ENCODE measurements around the gene TIMM10B. TPM values are rescaled to one million over a fixed set of nuclear protein-coding genes. Genes with fewer than 3 reads are reported as not detected.

TIMM10B gene
- total and polyA plus RNA-seq, 2 of the 13 experiments (the other 11 are each of a cell fraction or from before 2014, with no cell fraction given) = 34.9 to 39.5 TPM

DNA sequence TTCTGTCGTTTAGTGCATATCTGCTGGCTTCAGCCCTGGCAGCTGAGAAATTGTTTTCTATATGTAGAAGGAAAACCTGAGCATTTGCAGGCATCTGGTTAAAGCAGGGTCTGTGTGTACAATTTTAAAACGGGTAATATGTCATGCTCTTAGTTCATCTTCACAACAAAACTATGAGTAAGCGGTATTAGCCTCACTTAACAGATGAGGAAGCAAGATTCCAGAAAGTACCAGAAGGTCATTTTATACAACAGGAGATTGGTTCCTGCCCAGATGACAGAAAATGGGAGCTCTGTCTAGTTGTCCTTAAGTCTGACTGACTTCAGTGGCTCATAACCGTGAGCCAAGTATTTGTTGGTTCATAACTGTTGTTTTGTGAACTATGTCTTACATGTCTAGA lies 1.1 kb downstream of the TIMM10B start:
- no peak for DNase-seq (ENCODE audit: low spot score)
- Histone ChIP-seq H3K36me3 (replicated peaks in 1 of 2; ENCODE audit: control insufficient read depth in 1 of 2, insufficient read depth in 2 of 2, low read length in 2 of 2) (peaks cover 10 to 44% of the 10 kb centered on the region in 2 experiments), H3K27me3 (ENCODE audit: control insufficient read depth in 1 of 2, insufficient read depth in 2 of 2, low read length in 2 of 2) (no peaks in the 10 kb centered on the region; a peak in 1 of 5 replicates), H3K9me3 (ENCODE audit: low read length) (no peaks in the 10 kb centered on the region), H4K20me1 (ENCODE audit: insufficient read depth, low read length) (no peaks in the 10 kb centered on the region; the same call in 1 of the 2 replicates), H3K4me3 (replicated peaks in 1 of 3; ENCODE audit: insufficient read depth in 1 of 3, low read depth in 2 of 3, low read length in 3 of 3) (peak overlapping the region; percentile 75 to 92 (median 86)), H2AFZ (ENCODE audit: low read length) (no peak overlapping the region), H3K9ac (ENCODE audit: insufficient read depth, low read depth, low read length) (peak overlapping the region; percentile 95), H3K27ac (ENCODE audit: extremely low read length, insufficient read depth, low read length) (peak overlapping the region; percentile 95), H3K79me2 (ENCODE audit: insufficient read depth, low read length) (peaks cover 39% of the 10 kb centered on the region), H3K4me1 (ENCODE audit: insufficient read depth, low read length) (peaks cover 66% of the 10 kb centered on the region), H3K4me2 (ENCODE audit: low read depth, low read length) (peak overlapping the region; percentile 99)
- CTCF ChIA-PET (ENCODE audit: low intra/inter-chr PET ratio, low total read pairs) = no interaction called here
- POLR2A ChIA-PET = interaction anchor here (0.9 to 2.1 kb wide), 4 partner anchors 10 to 122 kb away, joined by 3 to 9 read pairs (median 6); partner anchors contain the start of gene TRIM3
- in situ Hi-C loops (cut with HindIII; ENCODE audit: extremely low pct_ligation_motif_present, low pct_unique_long_range_greater_than_20kb) = loop anchor here (10.0 kb wide), 1 partner anchor 122 kb away; the partner anchor contains the start of genes ILK and RRP8
- no peak for ATAC-seq
- no peak for FAIRE-seq
- 75% methylated on average over 4 of the region's 4 CpGs for WGBS (ENCODE audit: low lambda C conversion rate)
- BruUV-seq (replicated peaks) = no TSS peak
- TF ChIP-seq ZNF430 (CRISPR knock-in tag; IDR thresholded peaks at IDR 0.05) = 0 out of 2 replicates have a peak, but pooled peaks have one; percentile 1
- no peak for TF ChIP-seq AHR (CRISPR knock-in tag; IDR thresholded peaks at IDR 0.05)
- intact Hi-C loops (cut with micrococcal nuclease; ENCODE audit: unreplicated experiment) = loop anchor here (5.0 to 10.0 kb wide), 4 partner anchors 95 to 248 kb away; partner anchors contain the start of genes CNGA4, FHIP1B, MRPL17 and TAF10

- Histone ChIP-seq H3K9me3 (ENCODE audit: low read length) (no peaks in the 10 kb centered on the region), H4K20me1 (ENCODE audit: insufficient read depth, low read length) (no peaks in the 10 kb centered on the region; the same call in 1 of the 2 replicates), H3K4me2 (ENCODE audit: low read depth, low read length) (peak overlapping the region; percentile 99), H3K36me3 (replicated peaks in 1 of 2; ENCODE audit: control insufficient read depth in 1 of 2, insufficient read depth in 2 of 2, low read length in 2 of 2) (peaks cover 8 to 39% of the 10 kb centered on the region in 2 experiments), H3K79me2 (ENCODE audit: insufficient read depth, low read length) (peaks cover 39% of the 10 kb centered on the region), H3K4me1 (ENCODE audit: insufficient read depth, low read length) (peaks cover 71% of the 10 kb centered on the region), H2AFZ (ENCODE audit: low read length) (no peak overlapping the region), H3K4me3 (replicated peaks in 1 of 3; ENCODE audit: insufficient read depth in 1 of 3, low read depth in 2 of 3, low read length in 3 of 3) (peak overlapping the region in 1 of 3 experiments; percentile 92; a peak in 1 of 6 replicates), H3K9ac (ENCODE audit: insufficient read depth, low read depth, low read length) (peak overlapping the region; percentile 95; the same call in 1 of the 2 replicates), H3K27me3 (ENCODE audit: control insufficient read depth in 1 of 2, insufficient read depth in 2 of 2, low read length in 2 of 2) (no peaks in the 10 kb centered on the region; a peak in 1 of 5 replicates), H3K27ac (ENCODE audit: extremely low read length, insufficient read depth, low read length) (peak overlapping the region; percentile 95)
- ATAC-seq = no peak
- intact Hi-C loops (cut with micrococcal nuclease; ENCODE audit: unreplicated experiment) (loop anchor here (5.0 to 10.0 kb wide), 4 partner anchors 96 to 248 kb away; partner anchors contain the start of genes CNGA4, FHIP1B, MRPL17 and TAF10), in situ Hi-C loops (cut with HindIII; ENCODE audit: extremely low pct_ligation_motif_present, low pct_unique_long_range_greater_than_20kb) (loop anchor here (10.0 kb wide), 1 partner anchor 122 kb away; the partner anchor contains the start of genes ILK and RRP8)
- ChIA-PET CTCF (ENCODE audit: low intra/inter-chr PET ratio, low total read pairs) (no interaction called here), POLR2A (interaction anchor here (0.5 to 2.1 kb wide), 2 partner anchors 122 to 205 kb away, joined by 4 to 5 read pairs; no protein-coding TSS in a partner anchor)
- no TSS peak for BruUV-seq (replicated peaks)
- no peak for TF ChIP-seq CREB3 (CRISPR knock-in tag; IDR thresholded peaks at IDR 0.05)
- TF ChIP-seq RBFOX2 (IDR thresholded peaks at IDR 0.05; ENCODE audit: low read depth, low read length) = 0 out of 2 replicates have a peak, but pooled peaks have one; percentile 19
- no peak for FAIRE-seq
- no peak for DNase-seq (ENCODE audit: low spot score)
- WGBS (ENCODE audit: low lambda C conversion rate) = 97% methylated on average over 6 of the region's 6 CpGs
Measured at GRCh38 chr11:6483015-6483414, 1.7 kb downstream of the TIMM10B start.
